22Rv1 (cell line): ENCODE data around the gene POP4.

Experiments
- ZFX ChIP-seq: fragments of 450-650 bp; IDR thresholded peaks from 2 replicates; pipeline ENCODE4 v1.6.1; 2017; ENCODE audit warnings: antibody characterized with exemption, borderline replicate concordance
- TF ChIP-seq, protein P1 (sequence below): fragments of 450-650 bp; IDR thresholded peaks from 2 replicates; pipeline ENCODE4 v1.5.1; 2017; ENCODE audit warnings: mild to moderate bottlenecking

DNA sequence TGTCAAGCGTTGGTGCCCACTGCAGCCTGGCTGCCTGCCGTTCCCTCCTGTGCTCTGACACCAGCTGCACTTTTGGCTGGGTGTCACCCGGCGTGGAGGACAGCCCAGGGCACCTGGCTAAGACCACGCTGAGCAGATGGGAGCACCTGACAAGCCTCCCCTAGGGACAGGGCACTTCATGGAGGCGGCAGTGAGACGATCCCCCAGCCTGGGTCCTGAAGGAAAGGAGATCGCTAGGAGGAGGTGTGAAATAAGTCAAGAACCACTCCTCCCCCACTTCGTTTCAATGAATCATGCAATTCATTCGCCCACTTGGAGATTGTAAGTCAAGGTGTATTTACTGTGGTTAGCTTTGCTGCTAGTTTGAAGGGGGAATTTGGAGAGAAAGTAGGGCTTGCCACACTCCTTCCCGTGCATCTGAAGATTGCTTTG, 41.5 kb upstream of the POP4 start:
- TF ChIP-seq, protein P1, sequence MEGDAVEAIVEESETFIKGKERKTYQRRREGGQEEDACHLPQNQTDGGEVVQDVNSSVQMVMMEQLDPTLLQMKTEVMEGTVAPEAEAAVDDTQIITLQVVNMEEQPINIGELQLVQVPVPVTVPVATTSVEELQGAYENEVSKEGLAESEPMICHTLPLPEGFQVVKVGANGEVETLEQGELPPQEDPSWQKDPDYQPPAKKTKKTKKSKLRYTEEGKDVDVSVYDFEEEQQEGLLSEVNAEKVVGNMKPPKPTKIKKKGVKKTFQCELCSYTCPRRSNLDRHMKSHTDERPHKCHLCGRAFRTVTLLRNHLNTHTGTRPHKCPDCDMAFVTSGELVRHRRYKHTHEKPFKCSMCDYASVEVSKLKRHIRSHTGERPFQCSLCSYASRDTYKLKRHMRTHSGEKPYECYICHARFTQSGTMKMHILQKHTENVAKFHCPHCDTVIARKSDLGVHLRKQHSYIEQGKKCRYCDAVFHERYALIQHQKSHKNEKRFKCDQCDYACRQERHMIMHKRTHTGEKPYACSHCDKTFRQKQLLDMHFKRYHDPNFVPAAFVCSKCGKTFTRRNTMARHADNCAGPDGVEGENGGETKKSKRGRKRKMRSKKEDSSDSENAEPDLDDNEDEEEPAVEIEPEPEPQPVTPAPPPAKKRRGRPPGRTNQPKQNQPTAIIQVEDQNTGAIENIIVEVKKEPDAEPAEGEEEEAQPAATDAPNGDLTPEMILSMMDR: no peak
- TF ChIP-seq ZFX: no peak
